Spleen (tissue), 11 donors: ENCODE measurements around the gene NRSN2. TPM values are rescaled to one million over a fixed set of nuclear protein-coding genes. Genes with fewer than 3 reads are reported as not detected.

ENCODE experiments used
- DNase-seq: peaks from one replicate; pipeline ENCODE4 v3.0.0-alpha.2; 2020
- H3K27ac ChIP-seq, 8 donors: fragments of 200-600 bp; sonication (generic) in 7 of 8; 1 replicate in 4 of 8; 2 replicates in 4 of 8; pipeline versions ENCODE4 v1.5.0 to v1.8.0; 2016 to 2021; ENCODE audit warnings: inconsistent platforms in 4 of 8, mild to moderate bottlenecking in 4 of 8, moderate library complexity in 1 of 8
- H3K27me3 ChIP-seq, 7 donors: fragments of 200-600 bp; sonication (generic) in 6 of 7; replicated peaks in 1 of 7; 1 replicate in 4 of 7; 2 replicates in 3 of 7; pipeline versions ENCODE4 v1.5.0 to v1.8.0; 2016 to 2021; ENCODE audit warnings: inconsistent platforms in 3 of 7, mild to moderate bottlenecking in 1 of 7
- H3K36me3 ChIP-seq, 6 donors: fragments of 200-600 bp; sonication (generic) in 5 of 6; 1 replicate in 4 of 6; 2 replicates in 2 of 6; pipeline versions ENCODE4 v1.5.0 to v1.8.0; 2016 to 2021; ENCODE audit warnings: inconsistent platforms in 2 of 6
- H3K4me1 ChIP-seq, 6 donors: fragments of 200-600 bp; sonication (generic) in 5 of 6; 1 replicate in 3 of 6; 2 replicates in 3 of 6; pipeline versions ENCODE4 v1.5.0 to v1.8.0; 2016 to 2021; ENCODE audit warnings: inconsistent platforms in 3 of 6
- H3K4me3 ChIP-seq, 8 donors: fragments of 200-600 bp; sonication (generic) in 7 of 8; 1 replicate in 4 of 8; 2 replicates in 4 of 8; pipeline versions ENCODE4 v1.5.0 to v1.8.0; 2016 to 2021; ENCODE audit warnings: inconsistent platforms in 4 of 8, mild to moderate bottlenecking in 4 of 8, moderate library complexity in 2 of 8
- H3K9me3 ChIP-seq, 8 donors: fragments of 200-600 bp; sonication (generic) in 7 of 8; 1 replicate in 4 of 8; 2 replicates in 4 of 8; pipeline versions ENCODE4 v1.5.0 to v1.8.0; 2016 to 2021; ENCODE audit warnings: inconsistent platforms in 4 of 8
- POLR2A ChIP-seq, 3 donors: fragments of 450-650 bp; IDR thresholded peaks; one replicate each; pipeline ENCODE4 v1.5.1; 2017; ENCODE audit warnings: antibody characterized with exemption in 3 of 3, mild to moderate bottlenecking in 1 of 3
- POLR2AphosphoS5 ChIP-seq, 3 donors: sonication (generic); formaldehyde crosslinking; IDR thresholded peaks; one replicate each; pipeline ENCODE4 v1.5.1; 2017; ENCODE audit warnings: antibody characterized with exemption in 3 of 3
- WGBS, 5 donors: extraction: QIAGEN DNeasy Blood & Tissue Kit in 3 of 5; methylation state at CpG; one replicate each; pipeline versions ENCODE4 v1.1.5 to v1.1.7; 2013 to 2018; 5-methylcytosine and 5-hydroxymethylcytosine counted together
- intact Hi-C: fragments of 100-400 bp; cut with DNase I; formaldehyde crosslinking; loops from one replicate; pipeline ENCODE4 v1.15.0; 2023; ENCODE audit warnings: low total_unique reads
- polyA plus RNA-seq, 3 donors: library from polyadenylated mRNA; stranded (reverse); fragments of 200-250 nt; gene quantifications; one replicate each; pipeline ENCODE4 v1.2.1, GENCODE V29; 2013
- total RNA-seq, 7 donors: library from RNA; depleted of rRNA in 3 of 7; stranded (reverse); fragments of >200 nt in 3 of 7; fragmentation: NEBNext Ultra II Directional in 4 of 7; extraction: Animal tissue kit (Norgen Biotek cat#: 25700) in 4 of 7; gene quantifications; one replicate each; pipeline versions ENCODE4 v1.1.0 to v1.2.1, GENCODE V29; 2016 to 2021
- TF ChIP-seq, protein P1 (sequence below), 11 experiments: fragments of 200-600 bp in 7 of 11; fragments of 450-650 bp in 4 of 11; sonication (generic) in 4 of 11; IDR thresholded peaks in 8 of 11; conservative IDR thresholded peaks in 3 of 11; 1 replicate in 7 of 11; 2 replicates in 4 of 11; pipeline versions ENCODE4 v1.4.0 to v1.8.0; 2016 to 2021; ENCODE audit warnings: antibody characterized with exemption in 11 of 11, inconsistent platforms in 4 of 11, mild to moderate bottlenecking in 1 of 11
- donor health status: healthy with polysubstance abuse.
- donor health status: DM: no; HTN: no; CAD: no; lungs with moderate emphysema.
- donor health status: DM: no; HTN: no; CAD: no.
- donor health status: Bipolar disorder and iron deficiency.
- donor health status: healthy.
- donor health status: DM: no; HTN: no; CAD: no.
- donor health status: DM: yes; HTN: yes; CAD: no.

Gene NRSN2
- total and polyA plus RNA-seq, 10 donors: 10.5 to 26.3 (median 16.8) TPM

DNA sequence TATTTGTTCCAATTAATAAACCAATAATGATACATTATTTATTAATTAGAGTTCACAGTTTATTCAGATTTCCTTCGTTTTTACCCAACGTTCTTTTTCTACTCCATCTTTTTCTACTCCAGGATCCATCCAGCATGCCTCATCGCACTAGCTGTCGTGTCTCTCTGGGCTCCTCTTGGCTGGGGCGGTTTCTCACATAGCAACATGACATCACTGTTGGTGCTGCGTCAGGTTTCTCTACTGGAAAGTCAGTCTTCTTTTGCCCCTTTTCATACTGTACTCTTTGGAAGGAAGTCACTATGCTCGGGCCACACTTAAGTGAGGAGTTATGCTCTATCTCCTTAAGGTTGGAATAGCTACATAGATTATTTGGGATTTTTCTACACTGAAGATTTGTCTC lies 35.3 kb upstream of the NRSN2 start:
- WGBS, 5 donors: 92 to 95% (median 92%) methylated on average over 7 of the region's 7 CpGs
- no peaks in the 10 kb centered on the region for H3K9me3 ChIP-seq
- H3K4me1 ChIP-seq: peaks cover 5 to 27% (median 18%) of the 10 kb centered on the region in 6 donors
- DNase-seq: no peak
- intact Hi-C loops: no loop called here
- no peaks in the 10 kb centered on the region for H3K27me3 ChIP-seq
- no peak overlapping the region for H3K27ac ChIP-seq
- no peaks in the 10 kb centered on the region for H3K36me3 ChIP-seq
- TF ChIP-seq POLR2AphosphoS5 (IDR thresholded peaks at IDR 0.05) (no peak), POLR2A (IDR thresholded peaks at IDR 0.05) (no peak)
- TF ChIP-seq, protein P1, sequence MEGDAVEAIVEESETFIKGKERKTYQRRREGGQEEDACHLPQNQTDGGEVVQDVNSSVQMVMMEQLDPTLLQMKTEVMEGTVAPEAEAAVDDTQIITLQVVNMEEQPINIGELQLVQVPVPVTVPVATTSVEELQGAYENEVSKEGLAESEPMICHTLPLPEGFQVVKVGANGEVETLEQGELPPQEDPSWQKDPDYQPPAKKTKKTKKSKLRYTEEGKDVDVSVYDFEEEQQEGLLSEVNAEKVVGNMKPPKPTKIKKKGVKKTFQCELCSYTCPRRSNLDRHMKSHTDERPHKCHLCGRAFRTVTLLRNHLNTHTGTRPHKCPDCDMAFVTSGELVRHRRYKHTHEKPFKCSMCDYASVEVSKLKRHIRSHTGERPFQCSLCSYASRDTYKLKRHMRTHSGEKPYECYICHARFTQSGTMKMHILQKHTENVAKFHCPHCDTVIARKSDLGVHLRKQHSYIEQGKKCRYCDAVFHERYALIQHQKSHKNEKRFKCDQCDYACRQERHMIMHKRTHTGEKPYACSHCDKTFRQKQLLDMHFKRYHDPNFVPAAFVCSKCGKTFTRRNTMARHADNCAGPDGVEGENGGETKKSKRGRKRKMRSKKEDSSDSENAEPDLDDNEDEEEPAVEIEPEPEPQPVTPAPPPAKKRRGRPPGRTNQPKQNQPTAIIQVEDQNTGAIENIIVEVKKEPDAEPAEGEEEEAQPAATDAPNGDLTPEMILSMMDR (IDR thresholded peaks at IDR 0.05 in 8 of 11, conservative IDR thresholded peaks at IDR 0.05 in 3 of 11): no peak
- H3K4me3 ChIP-seq: no peak overlapping the region

DNA sequence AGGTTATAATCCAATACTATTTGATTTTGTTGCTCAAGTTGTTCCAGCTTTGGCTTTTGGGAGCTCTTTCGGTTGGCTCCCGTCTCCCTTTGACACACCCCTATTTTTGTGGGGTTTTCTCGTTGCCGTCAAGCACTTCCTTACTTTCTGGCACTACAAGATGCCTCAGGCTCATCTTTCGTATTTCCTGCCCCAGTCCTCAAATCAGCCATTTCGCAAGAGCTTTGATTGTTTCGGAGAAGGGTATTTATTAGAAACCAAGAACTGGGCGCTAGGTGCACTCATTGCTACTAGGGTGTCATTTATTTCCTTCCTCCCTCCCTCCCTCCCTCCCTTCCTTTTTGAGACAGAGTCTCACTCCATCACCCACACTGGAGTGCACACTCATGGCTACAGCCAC lies 34.8 kb upstream of the NRSN2 start:
- intact Hi-C loops: no loop called here
- 61 to 88% (median 77%) methylated on average over 8 of the region's 8 CpGs for WGBS, 5 donors
- Histone ChIP-seq H3K27me3 (no peaks in the 10 kb centered on the region), H3K4me1 (peaks cover 5 to 27% (median 18%) of the 10 kb centered on the region in 6 donors), H3K36me3 (no peaks in the 10 kb centered on the region), H3K4me3 (no peak overlapping the region), H3K9me3 (no peaks in the 10 kb centered on the region), H3K27ac (no peak overlapping the region)
- TF ChIP-seq POLR2AphosphoS5 (IDR thresholded peaks at IDR 0.05) (no peak), POLR2A (IDR thresholded peaks at IDR 0.05) (no peak)
- TF ChIP-seq, protein P1 (IDR thresholded peaks at IDR 0.05 in 8 of 11, conservative IDR thresholded peaks at IDR 0.05 in 3 of 11): no peak
- no peak for DNase-seq

- Histone ChIP-seq H3K9me3 (no peaks in the 10 kb centered on the region), H3K4me3 (no peak overlapping the region), H3K27ac (no peak overlapping the region), H3K4me1 (peaks cover 5 to 27% (median 18%) of the 10 kb centered on the region in 6 donors), H3K27me3 (no peaks in the 10 kb centered on the region), H3K36me3 (no peaks in the 10 kb centered on the region)
- intact Hi-C loops: no loop called here
- no peak for DNase-seq
- WGBS, 5 donors: 55 to 78% (median 65%) methylated on average over 1 of the region's 1 CpG
- TF ChIP-seq POLR2A (IDR thresholded peaks at IDR 0.05): no peak
- TF ChIP-seq POLR2AphosphoS5 (IDR thresholded peaks at IDR 0.05): no peak
- TF ChIP-seq, protein P1 (IDR thresholded peaks at IDR 0.05 in 8 of 11, conservative IDR thresholded peaks at IDR 0.05 in 3 of 11): no peak
Measured at GRCh38 chr20:312866-313265, 34.0 kb upstream of the NRSN2 start.

GRCh38 chr20:313402-313801 lies 33.5 kb upstream of the NRSN2 start:
- Histone ChIP-seq H3K9me3 (no peaks in the 10 kb centered on the region), H3K36me3 (no peaks in the 10 kb centered on the region), H3K27me3 (no peaks in the 10 kb centered on the region), H3K4me3 (no peak overlapping the region), H3K27ac (no peak overlapping the region), H3K4me1 (peaks cover 5 to 27% (median 18%) of the 10 kb centered on the region in 6 donors)
- no peak for DNase-seq
- TF ChIP-seq POLR2A (IDR thresholded peaks at IDR 0.05) (no peak), POLR2AphosphoS5 (IDR thresholded peaks at IDR 0.05) (no peak)
- TF ChIP-seq, protein P1 (IDR thresholded peaks at IDR 0.05 in 8 of 11, conservative IDR thresholded peaks at IDR 0.05 in 3 of 11): no peak
- intact Hi-C loops: no loop called here
- WGBS, 5 donors: 72 to 89% (median 84%) methylated on average over 5 of the region's 5 CpGs
